Measurements from ENCODE around the gene TOMT.

- TF ChIP-seq POLR2A (IDR thresholded peaks at IDR 0.05; ENCODE audit: low read depth, low read length) (no peak), POLR2AphosphoS5 (IDR thresholded peaks at IDR 0.05; ENCODE audit: low read depth, low read length) (no peak)
Measured at GRCh38 chr11:72141066-72141465, 35.3 kb downstream of the TOMT start.

Measured in GM12892 (cell line).